Activated gamma-delta T cell (primary cell): ENCODE results near the gene SND1.
A peak's percentile ranks its signal among the peaks of the same experiment; 100 is the strongest.

ENCODE experiments used
- DNase-seq: peaks from one replicate; lab custom pipeline; 2025; lab: John Stamatoyannopoulos, UW

The SND1 gene

DNA sequence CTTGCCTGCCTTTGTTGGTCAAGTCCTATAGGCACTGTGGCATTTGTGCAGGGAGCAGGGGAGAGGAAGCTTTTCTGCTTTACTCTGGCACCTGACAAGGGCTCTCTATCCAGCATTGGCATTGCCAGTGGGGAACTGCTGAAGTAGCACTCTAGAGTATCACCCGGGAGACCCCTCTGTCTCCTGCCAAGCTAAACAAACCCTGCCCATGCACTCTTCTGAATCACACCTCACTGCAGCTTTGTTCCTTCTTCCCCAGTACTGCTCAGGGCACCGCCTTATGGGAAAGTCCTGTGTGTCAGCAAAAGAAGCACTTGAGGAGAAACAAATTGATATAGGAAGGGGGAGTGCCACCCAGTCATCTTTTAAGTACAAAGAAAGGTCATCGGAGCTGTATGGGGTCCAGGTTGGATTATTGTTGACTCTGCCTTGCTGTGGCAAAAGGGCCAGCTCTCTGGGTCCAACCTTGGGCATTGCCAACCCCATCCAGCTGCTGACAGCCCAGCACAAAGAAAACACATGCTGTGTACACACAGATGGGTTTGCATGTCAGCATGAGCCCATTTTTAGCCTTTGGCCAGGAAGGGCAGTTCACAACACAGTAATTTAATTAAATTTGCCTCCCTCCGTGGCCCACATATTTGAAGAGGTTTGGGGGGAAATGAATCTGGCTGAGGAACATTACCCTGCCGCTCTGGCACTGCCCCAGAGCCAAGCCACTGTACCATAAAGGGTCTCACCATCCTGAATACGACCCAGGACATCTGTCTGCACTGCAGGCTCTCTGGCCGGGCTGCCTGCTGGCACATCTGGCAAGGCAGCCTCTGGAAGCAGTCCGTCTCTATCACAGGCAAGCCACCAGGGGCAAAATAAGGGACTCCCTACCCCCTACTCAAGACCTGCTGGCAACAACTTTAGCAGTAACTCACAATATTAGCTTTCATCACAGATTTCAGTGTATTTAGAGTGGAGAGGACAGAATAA, 366.2 kb downstream of the SND1 start:
- no peak for DNase-seq

DNA sequence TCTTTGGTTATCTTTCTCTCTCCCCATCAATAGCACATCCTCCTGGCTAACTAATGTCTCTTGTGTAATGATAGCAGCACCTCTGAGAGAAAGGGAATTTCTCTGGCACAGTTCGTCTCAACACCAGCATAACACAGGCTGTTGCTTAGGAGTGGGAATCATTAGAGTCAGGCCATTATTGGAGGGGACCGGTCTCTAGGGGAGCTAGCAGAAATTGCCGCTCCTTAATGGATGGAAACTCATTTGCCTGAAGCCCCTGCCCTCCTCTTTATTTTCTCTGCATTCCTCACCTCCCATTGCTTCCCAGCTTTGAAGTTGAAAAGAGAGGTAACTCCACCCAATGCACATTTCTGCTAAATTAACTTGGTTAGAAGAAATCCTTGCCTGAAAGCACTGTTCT, 367.3 kb downstream of the SND1 start:
- DNase-seq: no peak

DNA sequence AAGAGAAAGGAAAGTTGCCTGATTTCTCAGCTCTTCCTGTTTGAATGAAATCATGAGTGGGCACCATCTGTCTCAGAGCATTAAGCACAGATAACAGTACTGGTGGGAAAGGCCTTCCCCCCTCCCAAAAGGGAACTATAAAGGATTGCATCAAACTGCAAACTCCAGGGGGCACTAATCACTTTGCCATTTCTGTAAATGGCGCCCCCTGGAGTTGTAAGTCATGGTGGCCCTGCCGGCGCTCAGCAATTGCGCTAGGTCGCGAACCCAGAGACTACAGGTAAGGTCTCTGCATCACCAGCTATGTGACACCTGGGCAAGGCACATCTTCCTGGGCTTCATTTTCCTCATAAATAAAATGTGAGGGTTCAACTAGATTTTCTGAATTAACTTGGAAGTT, 368.2 kb downstream of the SND1 start:
- DNase-seq: no peak

DNA sequence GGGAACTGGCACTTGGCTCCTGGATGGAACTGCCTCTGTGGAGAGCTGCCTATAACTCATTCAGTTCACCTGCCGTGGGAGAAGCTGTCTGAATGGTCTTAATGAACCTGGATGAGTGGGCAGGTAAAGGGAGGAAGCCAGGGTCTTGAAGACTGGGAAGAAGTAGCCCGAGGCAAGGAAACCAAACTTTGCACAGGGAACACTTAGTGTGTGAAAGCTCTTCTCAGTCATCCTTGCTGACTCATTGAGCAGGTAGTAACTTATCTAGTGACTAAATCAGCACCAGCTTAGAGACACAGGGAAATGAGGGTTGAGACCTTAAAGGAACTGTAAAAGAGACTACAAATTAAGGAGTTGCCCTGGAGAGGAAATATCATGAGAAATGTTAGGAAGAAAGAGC, 369.4 kb downstream of the SND1 start:
- DNase-seq: no peak

DNA sequence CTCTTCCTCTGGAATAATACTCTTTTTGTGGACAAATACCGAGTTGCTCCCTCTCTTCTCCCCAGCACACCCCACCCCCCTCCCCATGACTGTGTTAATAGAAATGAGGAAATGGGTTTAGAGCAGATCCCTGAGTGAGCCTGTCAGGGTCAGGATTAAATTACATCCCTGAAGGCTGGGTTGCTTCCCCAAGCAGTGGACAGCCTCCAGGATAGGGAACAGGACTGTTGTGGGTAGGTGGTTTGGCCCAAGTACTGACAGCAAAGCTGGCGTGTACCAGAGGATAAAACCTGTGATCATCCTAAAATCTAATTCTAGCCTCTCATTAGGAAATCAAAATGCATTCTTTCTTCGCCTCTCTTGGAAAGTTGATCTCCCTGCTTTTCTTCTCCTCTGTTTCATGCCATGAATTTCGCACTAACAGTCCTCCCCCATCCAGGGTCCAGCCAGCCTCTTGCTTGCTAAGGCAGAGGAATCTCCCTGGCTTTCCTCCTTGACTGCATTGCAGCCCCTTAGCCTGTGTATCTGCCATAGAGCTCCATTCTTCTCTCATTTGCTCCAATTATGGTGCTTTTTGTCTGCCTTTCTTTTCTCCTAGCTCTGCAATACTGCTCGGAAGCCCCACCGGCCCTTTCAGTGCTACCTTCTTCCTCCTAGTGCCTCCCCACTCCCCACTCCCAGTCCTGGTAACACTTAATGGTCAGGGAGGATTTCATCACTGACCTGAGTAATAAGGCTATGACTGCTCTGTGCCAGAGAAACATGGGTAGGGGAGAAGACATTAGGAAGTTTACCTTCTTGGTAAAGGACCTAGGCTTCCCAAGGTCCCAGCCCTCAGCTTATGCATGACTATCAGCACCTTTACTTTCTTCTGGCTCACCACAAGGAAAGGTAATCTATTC, 370.9 kb downstream of the SND1 start:
- no peak for DNase-seq

DNA sequence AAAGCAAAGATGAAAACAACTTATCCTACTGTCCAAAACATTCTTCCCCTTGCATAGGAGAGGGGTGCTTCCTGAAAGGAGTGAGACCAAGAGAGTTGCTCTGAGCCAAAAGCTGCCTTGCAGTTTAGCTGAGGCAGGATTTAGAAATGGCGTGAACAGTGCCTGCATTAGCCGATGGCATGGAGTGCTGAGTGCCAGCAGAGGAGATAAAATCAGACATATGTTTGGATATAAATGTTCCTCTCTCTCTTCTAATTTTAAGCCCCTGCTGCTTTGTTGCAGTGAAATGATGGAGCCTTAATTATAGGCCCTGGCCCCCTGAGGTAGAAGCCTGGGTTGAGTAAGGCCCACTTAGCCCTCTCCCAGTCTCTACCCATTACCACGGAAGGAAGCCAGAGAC, 372.2 kb downstream of the SND1 start:
- no peak for DNase-seq

DNA sequence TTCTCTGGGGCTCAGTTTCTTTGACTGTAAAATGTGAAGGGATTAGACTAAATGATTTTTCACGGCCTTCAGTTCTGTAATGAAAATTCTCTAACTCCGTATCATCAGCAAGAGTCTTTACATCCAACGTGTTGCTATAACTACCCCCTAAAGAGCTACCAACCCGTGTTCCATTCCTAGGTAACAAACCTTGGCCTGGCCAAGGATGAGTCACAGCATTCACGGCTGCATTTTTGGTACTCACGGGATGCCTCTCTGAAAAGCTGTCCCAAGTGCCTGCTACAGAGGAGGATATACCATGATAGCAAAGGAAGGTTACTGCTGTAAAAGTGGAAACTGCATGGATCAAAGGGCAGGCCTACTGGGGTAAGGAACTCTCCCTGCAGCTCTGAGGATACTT, 373.4 kb downstream of the SND1 start:
- DNase-seq: no peak

DNA sequence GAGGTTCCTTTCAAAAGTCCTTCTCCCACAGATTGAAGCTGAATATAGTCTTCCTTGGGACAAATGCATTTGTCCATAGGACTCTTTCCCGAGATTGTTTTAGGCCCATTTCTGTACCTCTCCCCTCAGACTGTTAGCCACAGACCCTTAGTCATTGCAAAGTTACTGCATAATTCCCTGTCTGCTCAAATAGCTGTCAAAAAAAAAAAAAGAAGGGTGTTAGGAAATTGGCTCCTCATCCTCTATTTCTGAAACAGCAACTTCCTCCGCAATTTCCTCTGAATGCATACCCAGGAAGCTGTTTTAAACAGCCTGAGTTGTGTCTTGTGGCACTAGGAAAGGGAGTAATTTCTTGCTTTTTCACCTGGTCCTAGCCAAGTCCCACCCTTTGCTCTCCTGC, 373.8 kb downstream of the SND1 start:
- no peak for DNase-seq

DNA sequence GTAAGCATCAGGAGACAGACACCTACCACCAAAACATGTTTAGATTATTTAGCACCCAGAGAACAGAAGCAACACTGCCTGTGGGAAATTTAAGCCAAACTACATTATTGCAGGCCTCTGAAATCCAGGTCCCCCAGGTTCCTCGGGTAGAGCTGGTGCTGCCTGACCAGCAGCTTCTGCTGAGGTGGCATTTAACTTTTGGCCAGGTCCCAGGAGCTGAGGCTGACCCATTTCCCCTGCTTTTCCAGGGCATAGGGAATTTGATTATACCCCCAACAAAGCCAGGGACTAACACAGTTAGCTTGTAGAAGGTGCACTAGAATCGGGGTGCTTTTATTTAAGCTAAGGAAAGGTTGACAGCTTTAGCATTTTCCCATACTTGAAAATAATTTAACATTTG, 374.6 kb downstream of the SND1 start:
- no peak for DNase-seq

DNA sequence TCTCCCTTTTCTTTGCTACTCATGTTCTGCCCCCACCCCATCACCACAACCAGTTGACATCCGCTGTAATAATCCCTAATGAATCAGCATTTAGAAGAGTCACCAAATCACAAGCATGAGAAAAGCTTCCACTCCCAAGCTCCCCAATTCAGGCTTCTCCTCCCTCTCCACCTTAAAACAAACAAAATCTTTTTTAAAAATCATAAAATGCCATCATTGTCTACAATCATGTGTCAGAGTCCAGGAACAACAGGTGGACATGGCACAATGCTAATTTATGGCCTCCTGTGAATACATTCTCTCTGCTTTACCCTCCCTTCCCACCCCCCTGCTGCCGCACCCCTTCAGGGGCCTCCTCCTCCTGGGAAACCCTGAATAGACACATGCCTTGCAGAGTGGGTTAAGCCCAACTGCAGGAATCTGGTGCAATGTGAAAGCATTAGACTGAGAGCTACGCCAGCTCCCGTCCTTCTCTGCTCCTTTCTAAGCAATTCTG, 375.5 kb downstream of the SND1 start:
- DNase-seq: no peak

DNA sequence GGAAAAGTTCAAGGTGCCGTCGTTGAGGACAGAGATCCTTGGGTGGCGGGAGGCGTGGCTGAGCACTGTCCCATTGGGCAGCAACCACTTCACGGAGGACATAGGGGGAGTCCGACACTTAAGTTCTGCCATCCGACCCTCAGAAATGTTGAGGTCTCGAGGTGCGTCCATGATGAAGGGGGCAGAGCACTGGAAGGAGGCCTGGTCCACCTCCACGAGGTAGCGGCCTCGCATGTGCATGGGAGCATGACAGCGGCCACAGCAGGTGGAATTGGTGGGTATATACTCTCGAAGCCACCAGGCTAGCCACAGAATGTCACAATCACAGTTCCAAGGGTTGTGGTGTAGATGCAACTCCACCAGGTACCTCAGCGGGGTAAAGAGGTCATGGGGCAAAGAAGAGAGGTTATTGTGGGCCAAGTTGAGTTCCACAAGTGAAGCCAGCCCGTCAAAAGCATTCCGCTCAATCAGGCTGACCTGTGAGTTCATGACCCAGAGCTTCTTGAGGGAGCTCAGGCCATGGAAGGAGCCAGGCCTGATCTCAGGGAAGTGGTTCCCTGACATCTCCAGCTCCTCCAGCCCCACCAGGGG, 377.5 kb downstream of the SND1 start:
- no peak for DNase-seq

DNA sequence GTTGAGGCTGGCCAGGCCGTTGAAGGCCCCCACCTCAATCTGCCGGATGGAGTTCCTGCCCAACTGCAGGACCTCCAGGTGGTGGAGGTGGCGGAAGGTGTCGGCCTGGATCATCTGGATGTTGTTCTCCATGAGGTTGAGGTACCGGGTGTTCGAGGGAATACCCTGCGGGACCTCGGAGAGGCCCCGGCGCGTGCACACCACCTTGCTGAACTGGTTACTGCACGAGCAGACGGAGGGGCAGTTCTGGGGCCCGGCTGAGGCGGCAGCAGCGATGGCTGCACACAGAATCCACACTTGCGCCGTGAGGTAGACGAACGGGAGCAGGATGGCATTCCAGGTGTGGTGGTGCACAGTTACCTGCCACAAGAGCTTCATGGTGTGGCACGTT, 378.3 kb downstream of the SND1 start:
- DNase-seq: no peak

DNA sequence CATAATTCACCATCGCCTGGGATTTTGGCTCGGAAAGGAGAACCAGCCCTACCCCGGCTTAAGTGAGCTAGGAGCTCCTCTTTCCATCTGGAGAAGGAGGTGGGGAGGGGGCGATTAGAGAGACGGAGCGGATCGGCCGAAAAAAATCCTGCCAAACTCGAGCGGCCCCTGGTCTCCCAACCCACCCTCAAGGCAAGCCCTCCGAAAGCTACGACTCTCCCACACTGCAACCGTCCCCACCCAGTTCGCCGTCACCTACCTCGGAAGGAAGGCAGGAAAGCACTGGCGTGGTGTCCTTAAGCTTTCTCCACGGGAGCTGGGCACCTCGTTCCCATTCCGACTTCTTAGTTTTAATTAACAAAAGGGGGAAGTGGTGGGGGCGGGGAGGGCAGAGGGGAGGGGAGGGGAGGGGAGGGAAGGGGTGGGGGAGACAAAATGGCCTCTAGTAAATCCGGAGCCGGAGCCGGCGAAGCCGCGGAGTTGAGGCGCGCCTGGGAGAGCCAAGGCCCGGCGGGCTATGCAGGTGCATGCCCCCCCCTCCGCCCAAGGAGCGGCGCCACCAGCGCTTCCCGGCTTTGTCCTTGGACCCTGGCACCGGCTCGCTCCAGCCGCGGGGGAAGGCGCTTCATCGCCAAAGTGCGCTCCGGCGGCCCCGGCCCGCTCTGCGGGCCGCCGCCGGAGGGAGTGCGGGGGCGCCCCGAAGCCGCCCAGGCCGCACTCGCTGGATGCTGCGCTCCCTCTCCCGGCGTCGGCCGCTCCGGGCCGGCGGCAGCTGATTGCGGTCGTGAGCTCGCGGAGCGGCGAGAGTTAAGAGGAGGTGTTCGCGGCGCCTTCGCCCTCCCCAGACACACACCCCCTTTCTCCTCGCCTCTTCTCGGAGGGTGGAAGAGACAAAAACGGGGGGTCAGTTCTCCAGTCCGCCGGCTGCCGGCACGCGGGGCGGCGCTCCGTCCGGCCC, 378.9 kb downstream of the SND1 start, which contains the start of gene LRRC4:
Gene LRRC4, minus strand, starts transcription at position 784 of the 958 bp plus-strand sequence. CDS start 797 bp downstream, outside the sequence.
- peak; percentile 23 for DNase-seq

DNA sequence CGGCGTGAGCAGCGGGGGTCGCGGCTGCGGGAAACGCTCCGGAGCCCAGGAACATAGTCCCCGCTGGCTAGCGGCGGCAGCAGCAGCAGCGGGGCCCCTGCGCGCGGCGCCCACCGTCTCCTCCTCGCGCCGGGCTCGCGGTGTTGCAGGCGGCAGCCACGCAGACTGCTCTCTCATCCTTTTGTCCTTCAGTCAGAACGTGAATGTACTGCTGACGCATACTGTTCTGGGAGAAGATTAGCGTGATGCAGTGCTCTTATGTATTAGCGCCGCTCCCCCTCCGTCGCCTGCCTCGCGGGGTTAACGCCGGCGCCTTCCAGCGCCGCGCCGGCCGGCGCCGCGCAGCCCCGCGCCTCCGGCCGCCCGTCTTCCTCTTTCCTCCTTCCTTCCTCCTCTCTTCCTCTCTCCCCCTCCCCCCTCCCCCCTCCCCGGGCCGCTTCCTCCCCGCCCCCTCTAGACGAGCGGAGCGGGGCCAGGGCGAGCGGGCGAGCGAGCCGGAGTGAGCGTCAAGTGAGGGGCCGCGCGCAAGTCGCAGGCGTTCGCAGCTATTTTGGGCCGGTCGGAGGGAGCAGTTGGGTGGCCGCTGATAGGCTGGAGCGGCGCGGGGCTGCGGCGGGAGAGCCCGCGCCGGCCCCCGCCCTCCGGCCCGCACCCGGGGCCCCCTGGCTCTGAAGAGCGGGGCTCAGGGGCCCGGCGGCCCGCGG, 380.1 kb downstream of the SND1 start:
- DNase-seq: no peak

DNA sequence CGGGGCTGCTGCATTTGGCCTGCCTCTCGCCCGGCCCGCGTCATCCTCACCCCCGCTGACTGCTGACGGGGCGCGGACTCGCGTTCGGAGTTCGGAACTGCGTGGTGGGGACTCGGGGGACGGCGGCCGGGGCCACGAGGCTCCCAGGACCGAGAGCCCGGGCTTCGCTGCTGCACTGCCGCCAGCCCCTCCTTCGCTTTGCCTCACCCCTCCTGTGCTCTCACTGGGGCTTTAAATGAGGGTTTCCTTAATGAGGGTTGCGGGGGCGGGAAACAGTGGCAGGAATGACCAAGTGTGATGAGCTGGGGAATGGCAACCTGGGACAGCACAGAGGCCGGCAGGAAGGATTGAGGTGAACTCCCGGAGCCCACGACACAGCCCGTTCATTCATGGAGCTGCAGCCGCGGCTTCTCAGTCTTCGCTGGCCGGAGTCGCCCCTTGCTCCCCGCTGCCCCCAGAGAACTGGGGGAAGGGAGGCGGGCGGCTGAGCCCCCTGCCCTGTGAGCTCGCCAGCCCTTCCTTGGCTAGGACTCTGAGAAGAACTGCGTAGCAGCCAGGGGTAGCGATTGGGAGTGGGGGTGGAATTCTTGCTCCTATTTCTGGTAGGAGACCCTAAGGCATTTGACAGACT, 380.7 kb downstream of the SND1 start:
- no peak for DNase-seq

DNA sequence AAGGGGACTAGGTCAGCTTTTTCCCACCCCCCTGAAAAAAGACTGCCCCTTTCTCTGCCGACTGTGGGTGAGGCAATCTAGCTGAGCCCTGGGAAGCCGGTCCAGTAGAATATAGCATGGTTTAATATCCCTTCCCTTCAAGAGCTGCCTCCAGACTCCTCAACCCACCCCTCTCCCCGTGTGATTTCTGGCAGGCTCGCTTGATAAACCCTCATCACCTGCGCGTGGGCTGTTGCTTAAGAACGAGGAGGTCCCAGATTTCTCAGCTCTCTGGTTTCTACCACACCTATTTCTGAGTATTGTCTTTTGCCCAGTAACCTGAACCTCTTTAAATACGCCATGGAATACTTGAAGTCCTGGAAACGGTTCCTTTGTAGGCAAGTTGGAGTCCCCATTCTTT, 381.3 kb downstream of the SND1 start:
- DNase-seq: no peak

DNA sequence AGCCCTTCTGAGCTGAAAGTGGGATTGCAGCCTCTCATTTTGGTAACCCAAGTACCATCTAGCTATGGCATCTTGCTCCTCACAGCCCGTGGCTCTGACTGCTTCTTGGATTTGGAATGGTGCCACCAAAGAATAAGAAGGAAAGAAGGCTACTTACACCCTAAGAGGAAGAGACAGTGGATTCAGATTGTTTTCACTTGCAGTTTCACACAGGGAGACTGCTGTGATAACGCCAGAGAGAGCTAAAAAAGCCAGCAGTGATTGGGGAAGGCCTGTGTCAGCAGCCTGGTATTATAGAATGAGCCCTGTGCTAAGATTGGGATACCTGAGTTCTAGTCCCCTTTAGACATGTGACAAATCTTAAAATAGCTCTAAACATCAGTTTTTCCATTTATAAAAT, 382.8 kb downstream of the SND1 start:
- DNase-seq: no peak

DNA sequence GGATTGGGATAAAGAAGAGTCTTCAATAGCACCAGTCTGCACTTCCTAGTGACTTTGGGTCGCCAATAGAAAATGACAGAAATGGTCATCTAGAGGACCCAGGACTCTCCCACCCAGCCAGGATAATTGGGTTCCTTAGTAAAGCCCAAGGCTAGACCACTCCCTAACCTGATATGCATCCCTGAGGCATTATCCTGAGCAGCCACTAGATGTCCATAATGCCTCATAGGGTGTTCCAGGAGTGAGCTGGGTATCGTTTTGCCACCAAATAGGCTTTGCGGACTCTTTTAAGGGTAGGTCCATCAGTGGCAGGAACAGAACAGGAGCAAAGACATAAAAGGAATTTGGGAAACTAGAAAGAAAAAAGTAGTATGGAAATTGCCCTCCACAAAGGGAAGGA, 383.7 kb downstream of the SND1 start:
- DNase-seq: no peak

DNA sequence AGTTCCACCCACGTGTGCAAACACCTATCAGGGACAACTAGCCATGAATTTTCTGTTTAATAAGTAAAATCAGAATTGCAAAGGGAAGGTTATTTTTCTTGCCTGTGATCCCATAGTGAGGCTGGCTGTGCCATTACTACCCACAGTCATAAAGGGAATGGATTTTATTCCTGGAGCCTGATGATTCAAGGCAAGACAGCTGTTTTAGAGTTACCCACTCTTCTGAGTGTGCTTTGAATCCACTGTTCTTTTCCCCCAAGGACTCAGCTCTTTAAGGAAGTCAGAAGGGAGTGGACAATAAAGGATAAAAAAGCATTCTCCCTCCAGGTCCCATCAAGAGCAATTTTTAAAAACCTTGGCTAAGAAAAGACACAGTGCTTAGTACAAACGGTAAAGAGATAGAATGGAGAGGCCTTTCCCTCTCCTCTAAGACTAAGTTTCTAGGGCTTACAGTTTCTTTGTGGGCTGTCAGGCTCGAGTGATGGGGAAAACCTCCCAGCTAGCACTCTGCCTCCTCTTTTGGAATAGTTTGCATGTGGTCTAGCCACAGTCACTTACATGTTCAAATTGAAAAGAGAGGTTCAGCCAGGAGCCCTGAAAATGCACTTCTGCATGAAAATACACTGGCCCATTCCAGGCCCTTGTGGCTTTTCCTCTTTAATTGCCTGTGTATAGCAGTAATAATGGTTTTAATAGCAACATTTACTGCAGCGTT, 384.4 kb downstream of the SND1 start:
- DNase-seq: no peak
